Ecto neural progenitor cell (in vitro differentiated cells): Measurements from ENCODE around the gene PSD4.
"Not testable (repeated sequence)": the region's sequence is repeated elsewhere in the genome, so short reads cannot be mapped to it uniquely, and the experiment has no call there.

Experiments
- DNase-seq: peaks from one replicate; pipeline ENCODE4 v3.0.0-alpha.2; 2018; ENCODE audit warnings: low spot score

PSD4 gene

GRCh38 chr2:113223813-113224212 lies 50.0 kb downstream of the PSD4 start:
- DNase-seq = no peak

DNA sequence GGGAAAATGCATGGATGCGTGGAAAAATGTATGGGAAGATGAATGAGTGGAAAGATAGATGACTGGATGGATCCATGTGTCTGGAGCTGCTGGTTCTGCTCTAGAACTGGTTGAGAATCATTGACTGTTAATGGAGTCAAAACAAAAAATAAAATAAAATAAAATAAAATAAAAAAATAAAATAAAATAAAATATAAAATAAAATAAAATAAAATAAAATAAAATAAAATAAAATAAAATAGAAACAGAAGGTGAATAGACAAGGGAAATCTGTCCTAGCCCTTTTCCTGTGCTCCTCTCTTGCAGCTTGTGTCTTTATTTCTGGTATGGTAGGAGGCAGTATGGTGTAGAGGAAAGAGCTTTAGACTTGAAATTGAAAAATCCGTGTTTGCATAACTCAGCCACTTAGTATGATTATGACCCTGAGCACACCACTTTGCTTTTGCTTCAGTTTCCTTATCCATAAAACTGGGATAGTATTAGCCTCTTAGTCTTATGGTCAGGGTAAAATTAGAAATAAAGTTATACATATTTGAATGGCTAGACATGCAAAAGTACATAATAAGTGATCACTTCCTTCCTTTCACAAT lies 51.0 kb downstream of the PSD4 start:
- DNase-seq = no peak

GRCh38 chr2:113225263-113226259 lies 51.8 kb downstream of the PSD4 start:
- peak; percentile 83 for DNase-seq

DNA sequence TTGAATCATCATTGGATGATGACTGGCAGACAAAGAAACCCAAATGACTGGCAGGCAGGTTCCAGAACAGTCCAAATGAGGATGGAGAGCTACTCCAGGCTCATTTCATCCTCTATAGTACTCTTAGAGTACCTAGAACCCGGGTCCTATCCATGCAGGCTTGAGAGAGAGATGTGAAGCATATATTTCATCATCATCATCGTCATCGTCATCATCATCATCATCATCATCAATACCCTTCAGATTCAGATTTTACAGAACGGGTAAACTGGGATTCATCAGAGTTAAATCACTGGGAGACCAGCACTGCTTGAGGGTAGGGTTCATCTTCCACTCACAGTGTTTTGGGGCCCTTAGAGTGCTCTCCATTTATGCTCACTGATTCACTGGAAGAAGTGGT lies 52.7 kb downstream of the PSD4 start:
- DNase-seq = no peak

DNA sequence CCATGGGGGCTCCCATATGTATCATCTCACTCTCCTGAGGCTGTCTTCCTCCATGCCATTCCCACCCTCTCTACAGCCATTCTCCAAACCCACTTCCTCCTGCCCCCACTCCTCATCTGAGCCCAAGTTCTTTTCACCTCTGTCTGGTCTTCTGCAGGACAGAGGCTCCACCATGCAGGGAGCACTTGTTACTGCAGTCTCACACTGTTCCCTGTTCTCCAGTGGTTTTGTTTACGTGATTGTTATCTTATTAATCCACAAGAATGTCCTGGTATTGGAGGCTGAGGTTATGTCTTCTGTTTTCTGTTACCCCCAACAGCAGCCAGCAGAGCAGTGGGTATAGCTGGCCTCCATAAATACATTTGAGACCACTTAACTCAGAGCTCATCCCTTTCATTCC lies 53.5 kb downstream of the PSD4 start:
- DNase-seq = no peak

DNA sequence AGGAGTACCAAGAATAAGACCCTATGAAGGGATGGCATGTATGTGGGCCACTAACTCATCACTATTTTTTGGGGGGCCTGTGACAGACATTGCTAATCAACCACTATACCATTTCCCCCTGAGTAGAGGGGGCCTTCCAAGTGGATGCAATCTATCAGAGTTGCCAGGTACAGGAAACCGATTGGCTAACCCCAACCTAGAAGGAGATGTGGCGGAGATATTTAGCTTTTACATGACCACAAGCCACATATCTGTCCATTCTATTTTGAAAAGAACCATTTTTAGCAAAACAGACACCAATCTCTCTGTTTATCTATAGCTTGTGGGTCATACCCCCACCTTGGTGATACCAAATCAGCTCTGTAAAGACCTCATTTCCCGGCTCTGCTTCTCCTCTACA lies 53.9 kb downstream of the PSD4 start:
- DNase-seq = no peak

DNA sequence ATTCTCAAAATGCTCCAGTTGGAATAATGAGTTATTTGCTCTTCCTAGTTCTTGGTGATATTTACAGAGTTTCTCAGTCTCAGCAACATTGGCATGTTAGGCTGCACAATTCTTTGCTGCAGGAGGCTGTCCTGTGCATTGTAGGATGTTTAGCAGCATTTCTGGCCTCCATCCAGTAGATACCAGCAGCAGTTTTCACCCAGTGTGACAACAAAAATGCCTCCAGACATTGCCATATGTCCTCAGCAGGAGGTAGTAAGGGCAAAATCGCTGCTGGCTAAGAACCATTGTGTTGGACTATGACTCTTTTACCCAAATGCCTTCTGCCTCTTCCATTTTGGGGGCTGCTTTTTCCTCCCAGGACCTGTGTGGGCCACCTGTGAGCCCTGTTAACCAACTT lies 54.6 kb downstream of the PSD4 start:
- DNase-seq = no peak

GRCh38 chr2:113228991-113229716 lies 55.4 kb downstream of the PSD4 start:
- no peak for DNase-seq

GRCh38 chr2:113229795-113230194 lies 56.0 kb downstream of the PSD4 start:
- DNase-seq = no peak

DNA sequence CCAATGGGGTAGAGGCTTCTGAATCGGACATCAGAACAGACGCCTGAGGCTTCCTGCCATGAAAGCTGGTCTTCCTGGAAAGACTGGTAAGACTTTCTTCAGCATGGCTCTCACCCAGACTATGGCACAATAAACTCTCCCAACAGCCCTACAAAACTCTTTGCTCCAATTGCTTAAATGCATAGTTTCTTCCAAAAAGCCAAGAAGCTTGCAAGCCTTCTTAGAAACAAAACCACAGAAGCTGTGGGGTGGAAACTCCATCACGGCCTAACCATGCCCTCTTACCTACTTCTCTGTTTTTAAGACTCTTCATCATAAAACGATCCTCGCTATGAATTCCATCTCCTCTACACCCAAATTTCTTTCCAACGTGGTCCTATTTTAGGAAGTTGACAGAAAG lies 56.8 kb downstream of the PSD4 start:
- no peak for DNase-seq

GRCh38 chr2:113231064-113231463 lies 57.3 kb downstream of the PSD4 start:
- no peak for DNase-seq

DNA sequence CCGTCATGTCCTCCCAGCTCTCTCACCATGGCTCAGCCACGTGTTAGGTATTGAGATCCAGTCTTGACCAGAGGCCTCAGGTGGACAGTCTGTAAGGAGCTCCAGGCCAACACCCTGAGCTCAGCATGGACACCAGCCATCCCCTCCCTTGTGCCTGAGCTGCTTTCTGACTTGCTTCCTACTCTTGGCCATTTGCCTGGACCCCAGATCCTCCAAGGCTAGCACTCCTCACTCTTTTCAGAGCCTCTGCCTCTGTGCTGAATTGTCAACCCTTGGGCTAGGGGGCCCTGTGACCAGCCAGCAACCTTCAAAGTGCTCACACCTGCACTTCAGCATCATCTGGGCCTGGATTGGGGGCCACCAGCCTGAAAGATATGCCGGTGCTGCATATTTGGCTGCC lies 58.4 kb downstream of the PSD4 start:
- no peak for DNase-seq

DNA sequence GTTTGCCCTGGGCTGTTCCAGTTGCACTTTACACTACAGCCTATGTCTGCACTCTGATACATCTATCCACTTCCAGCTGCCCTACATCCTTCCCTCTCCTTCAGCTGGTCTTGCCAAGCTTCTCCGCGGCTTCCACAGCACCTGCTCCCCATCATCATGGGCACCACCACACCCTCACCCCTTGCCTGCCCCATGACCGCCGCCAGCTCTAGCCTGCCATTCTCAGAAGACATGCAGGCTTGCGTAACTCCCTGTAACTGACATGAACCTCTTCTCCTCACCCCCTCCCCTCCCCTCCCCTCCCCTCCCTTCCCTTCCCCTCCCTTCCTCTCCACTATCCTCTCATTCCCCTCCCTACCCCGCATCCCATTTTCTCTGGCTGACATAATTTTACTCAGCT lies 59.0 kb downstream of the PSD4 start:
- DNase-seq = no peak

- no peak for DNase-seq
Observed at GRCh38 chr2:113233593-113234550, 60.1 kb downstream of the PSD4 start.

DNA sequence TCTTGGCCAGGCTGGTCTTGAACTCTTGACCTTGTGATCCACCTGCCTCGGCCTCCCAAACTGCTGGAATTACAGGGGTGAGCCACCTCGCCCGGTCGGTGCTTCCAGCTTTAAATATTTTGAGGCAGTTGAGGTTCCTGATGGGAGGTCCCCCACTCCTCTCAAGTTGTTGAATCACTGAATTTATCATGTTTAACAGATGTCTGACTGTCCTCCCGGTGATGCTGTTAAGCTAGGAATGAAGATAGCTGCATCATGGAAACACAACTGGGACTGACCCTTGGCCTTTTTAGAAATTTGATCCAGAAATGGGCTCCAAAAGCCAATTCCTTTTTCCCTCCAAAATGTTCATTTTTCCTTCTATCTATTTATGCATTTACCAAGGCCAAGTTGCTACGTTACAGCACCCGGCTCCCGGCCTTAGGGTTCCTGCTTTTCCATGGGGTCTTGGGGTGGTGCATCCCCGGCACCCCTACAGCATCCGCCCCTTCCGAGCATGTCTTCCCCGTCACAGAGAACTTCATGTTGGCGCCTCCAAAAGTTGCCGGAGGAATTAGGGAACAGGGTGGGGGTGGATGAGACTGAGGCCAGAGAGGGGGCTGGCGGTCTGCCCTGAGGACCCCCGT lies 61.1 kb downstream of the PSD4 start:
- no peak for DNase-seq

GRCh38 chr2:113235347-113236226 lies 61.8 kb downstream of the PSD4 start:
- DNase-seq = not testable (repeated sequence)

- DNase-seq = no peak
Observed at GRCh38 chr2:113236367-113237159, 62.8 kb downstream of the PSD4 start.

DNA sequence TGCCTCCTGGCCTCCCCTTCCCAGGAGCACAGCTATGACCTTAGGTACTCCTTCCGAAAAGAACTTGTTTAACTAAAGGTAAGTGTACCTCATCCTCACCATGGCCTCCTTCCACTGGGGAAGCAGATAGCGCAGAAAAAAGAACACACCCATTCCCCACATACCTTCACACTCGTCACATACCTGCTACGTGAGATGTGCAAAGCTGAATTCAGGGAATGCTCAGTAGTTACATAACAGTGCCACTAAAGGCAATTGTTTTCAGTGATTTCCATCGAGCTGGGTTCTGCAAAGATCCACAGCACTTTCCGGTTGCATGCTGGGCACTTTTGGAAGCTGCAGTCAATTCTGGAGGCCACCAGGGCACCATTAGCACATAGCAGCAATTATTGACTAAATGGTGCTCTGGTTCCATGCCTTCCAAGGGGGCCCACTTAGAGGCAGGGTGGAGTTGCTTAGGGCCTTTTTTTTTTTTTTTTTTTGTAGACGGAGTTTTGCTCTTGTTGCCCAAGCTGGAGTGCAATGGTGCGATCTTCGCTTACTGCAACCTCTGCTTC lies 63.9 kb downstream of the PSD4 start:
- no peak for DNase-seq
